ENCODE data around the gene TRPM3.

Gene TRPM3

GRCh38 chr9:71121275-71122021, at the start of gene TRPM3:
Gene TRPM3 (minus strand): TSS chr9:71121621. CDS start chr9:71121354, 267 bp downstream.
- DNase-seq, result no peak

GRCh38 chr9:71168418-71168817, 47.0 kb upstream of the TRPM3 start:
- DNase-seq, result no peak

DNA sequence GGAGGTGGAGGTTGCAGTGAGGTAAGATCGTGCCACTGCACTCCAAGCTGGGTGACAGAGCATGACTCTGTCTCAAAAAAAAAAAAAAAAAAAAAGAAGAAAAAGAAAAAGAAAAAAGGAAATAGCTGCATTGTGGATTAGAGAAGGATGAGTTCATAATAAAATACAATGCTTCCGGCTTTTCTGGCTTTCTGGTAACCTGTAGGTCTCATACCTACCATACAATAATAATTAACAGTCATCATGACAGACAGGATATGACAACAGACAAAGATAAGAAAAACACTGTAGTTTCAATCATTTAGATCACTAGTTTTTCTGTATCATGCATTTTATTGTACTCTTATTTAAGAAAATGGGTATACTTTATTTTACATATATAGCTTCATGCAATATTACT, 40.7 kb upstream of the TRPM3 start:
- DNase-seq, result no peak

- DNase-seq, result no peak
Measured at GRCh38 chr9:71157731-71158130, 36.3 kb upstream of the TRPM3 start.

DNA sequence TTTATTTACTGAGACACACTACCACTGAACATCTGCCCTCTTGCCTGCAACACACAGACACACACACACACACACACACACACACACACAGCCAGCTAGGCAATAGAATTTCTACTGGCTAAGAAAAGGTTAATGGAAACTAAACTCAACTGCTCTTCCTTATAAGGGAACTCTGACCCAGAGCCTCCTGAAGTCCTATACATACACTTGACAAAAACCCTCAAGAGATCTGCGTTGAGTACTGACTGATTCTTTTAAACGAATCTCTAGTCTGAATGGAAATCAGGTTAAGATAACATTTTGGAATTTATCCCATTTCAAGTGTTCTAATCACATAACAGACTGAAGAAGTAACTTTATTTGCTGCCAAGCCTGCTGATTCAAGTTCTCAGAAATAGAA, 25.9 kb upstream of the TRPM3 start:
- DNase-seq, result no peak

DNA sequence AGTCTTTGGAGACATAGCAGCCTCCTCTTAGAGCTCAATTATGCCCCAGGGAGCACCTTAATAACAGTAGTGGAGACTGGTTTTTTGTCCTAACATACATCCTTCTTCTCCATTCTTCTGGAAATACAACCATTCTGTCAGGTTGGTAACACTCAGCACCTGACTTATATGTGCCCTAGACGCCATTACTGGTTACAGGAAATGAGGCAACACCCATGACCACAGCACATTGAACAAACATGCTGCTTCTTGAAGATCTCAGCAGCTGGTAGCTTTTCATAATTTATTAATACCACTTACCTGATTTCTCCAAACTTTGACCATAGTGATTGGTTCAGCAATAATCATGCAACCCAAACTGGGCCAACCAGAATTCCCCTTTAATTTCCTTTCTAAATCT, 25.1 kb upstream of the TRPM3 start:
- no peak for DNase-seq

DNA sequence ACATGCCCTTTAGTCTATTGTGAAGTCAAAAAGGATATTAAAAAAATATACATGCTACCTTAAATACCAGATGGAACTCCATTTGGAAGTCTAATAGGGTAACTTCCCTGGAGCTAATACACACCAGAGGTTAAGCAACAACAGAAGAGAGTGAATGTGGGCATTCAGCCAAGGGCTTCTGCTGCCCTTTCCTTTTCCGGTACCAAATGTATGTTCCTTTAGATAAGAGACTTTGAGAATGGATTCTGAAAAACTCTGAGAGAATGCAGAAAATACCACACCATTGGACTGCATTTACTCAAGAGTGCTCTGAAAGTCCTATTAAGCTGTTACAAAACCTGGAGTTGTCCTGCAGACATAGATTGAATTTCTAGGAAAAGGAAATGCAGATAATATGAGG, 23.8 kb upstream of the TRPM3 start:
- DNase-seq, result no peak

DNA sequence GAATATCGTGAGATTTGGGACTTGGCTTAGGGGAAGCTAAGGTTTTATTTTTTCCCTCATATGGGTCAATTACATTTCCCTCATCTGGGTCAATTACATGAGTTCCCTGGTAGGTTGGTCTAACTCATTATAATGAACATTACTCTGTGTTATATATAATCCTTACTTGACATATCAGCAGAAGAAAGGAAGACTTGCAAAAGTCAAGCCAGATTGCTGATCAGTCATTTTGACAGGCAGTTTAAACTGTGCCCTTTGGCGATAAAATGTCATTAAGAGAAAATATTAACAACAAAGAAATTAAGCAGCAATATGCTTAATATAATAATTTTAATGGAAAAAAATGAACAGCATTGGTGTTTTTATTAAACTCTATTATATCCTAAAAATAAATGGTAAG, 23.1 kb upstream of the TRPM3 start:
- DNase-seq, result no peak

- DNase-seq, result no peak
Measured at GRCh38 chr9:71136696-71137095, 15.3 kb upstream of the TRPM3 start.

GRCh38 chr9:71131145-71131544, 9.7 kb upstream of the TRPM3 start:
- DNase-seq, result no peak

DNA sequence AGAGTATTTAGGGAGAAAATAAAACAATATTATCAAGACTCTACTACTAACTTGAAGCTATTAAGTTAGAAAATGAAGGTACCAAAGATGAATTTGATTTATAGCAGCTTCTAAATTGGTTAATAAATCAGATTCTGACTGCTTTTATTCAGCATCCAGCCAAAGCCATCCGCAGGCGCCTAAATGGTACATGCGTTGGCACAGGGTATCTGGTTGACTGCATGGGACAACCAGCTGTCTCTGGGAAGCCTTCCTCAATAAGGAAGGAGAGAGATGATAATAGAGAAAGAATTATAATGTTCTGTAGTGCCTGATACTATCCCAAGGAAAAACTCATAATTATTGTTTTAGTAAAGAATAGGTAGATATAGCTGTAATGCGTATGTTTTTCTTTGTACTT, 9.1 kb upstream of the TRPM3 start:
- no peak for DNase-seq

DNA sequence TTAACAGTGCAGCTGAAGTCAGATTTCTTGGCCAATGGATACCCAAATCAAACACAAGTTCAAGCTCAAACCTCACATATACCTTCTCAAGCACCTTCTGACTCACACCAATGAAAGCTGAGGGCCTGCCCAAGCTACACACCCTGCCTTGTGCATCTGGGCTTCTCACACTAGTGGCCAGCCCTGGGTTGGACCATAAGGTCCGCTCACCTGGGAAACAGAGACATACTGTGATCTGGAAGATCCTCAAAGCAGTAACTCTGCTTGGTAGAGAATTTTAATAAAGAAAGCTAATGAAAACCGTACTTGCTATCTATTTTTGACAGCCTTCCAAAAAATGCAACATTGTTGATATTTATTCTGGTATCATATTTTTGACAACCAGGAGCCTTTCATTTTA, 7.4 kb upstream of the TRPM3 start:
- DNase-seq, result no peak

GRCh38 chr9:71127301-71127700, 5.9 kb upstream of the TRPM3 start:
- no peak for DNase-seq

DNA sequence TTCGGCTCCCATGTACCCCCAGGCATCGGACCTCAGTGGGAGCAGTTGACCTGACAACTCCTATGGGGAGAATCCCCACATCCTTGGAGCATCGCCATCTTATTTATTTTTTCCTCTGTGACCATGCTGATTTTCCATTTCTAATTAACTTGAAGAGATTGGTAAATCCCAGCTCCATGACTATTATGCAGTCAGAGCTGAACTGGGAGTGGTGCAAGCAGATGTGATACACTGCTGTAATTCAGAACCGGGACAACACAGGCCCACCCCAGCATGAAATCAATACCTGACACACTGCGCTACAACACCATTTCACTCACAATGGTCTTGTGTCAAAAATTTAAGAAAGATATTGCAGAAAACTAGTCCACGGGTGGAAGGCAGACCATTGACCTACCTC, 1.0 kb upstream of the TRPM3 start:
- DNase-seq, result no peak

GRCh38 chr9:71122022-71122275, 528 bp upstream of the TRPM3 start:
- DNase-seq, result no peak

DNA sequence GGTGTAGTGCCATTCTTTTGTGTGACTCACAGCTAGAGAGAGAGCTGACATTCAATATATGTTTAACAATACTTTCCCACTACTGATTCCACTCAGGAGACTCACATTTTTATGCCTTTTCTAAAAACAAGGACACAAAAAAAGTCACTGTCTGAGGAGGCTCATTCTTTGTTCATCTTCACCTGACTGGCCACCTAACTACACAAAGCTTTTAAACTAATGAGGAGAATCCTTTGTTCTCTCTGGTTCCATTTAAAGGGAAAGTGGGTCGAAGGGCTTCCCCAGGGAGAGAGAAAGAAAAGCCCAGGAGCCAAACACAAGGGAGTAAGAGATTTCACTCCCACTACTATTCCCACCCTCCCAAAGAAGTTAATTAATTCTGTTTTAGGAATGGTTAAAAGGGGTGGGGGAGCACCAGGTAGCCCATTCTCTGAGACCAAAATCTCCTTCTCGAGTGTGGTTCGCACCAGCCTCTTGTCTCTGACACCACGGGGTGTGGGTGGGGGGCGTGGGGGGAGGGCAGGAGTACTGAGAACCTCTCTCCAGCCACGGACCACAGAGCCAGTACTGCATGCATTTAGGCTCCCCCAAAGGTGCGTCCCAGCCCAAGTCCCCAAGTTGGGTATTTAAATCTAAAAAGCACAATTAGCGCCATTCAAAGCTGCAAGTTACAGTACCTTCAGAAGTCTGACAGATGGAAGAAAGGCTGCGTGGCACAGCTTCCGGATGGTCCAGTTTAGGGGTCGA, 747 bp downstream of the TRPM3 start:
- no peak for DNase-seq

DNA sequence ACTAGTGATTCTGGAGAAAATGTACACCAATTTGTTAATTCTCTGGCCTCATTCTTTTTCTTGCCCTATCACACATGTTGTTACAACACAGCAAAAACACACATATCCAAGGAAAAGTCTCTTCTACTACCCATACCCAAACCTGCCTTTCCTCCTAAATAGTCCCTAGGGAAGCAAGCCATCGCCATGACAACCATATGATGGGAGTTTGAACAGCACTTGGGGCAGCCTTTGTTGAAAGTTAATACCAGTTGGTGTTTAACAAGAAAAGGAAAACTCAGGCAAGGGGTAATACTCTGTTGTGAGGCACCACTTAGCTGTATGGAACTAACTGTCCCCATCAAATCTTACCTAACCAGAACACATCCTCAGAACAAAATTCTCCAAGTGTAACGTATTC, 1.7 kb downstream of the TRPM3 start:
- DNase-seq, result no peak

- DNase-seq, result no peak
Measured at GRCh38 chr9:71118324-71118723, 3.1 kb downstream of the TRPM3 start.

DNA sequence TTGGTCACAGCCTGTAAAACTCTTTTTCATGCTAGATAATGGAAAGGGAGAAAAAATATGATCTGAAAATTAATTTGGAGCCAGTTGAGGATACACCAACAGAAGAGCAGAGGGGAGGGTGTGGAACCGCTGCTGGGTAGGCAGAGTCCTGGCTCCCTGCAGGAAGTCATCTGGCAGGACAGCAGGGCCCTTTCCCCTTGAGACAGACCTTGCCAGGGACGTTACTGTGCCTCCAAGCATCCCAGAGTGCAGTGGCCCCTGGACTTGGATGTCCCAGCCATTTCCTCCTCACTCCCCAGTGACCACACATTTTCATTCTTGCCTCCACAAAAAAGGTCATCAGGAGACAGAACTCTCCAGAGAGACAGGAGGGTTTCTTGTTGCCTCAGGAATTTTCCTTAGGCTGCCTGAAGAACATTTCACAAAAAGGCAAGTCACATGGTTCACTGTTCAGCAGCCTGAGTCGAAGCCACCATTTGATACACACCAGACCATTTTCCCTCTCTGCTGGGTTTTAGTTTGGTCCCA, 5.9 kb downstream of the TRPM3 start:
- DNase-seq, result no peak

GRCh38 chr9:71112866-71113265, 8.6 kb downstream of the TRPM3 start:
- no peak for DNase-seq

- no peak for DNase-seq
Measured at GRCh38 chr9:71108937-71109336, 12.5 kb downstream of the TRPM3 start.

GRCh38 chr9:71106992-71107391, 14.4 kb downstream of the TRPM3 start:
- no peak for DNase-seq

DNA sequence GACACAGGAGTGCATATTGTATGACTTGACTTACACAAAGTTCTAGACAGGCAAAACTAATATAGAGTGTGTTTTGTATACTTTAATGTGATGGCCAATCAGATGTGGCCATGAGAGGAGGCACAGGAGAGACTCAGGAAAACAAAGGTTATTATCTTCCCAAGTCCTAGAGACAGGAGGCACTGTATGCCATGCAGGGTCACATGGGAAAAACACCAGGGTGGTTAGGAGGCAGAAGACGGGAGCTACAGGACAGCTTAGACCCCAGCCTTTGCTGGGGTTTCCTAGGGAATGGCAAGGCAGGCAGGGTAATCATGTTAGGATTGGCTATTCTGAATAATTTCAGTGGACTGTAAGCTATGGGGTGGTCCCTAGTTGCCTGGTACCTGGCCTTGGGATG, 16.2 kb downstream of the TRPM3 start:
- DNase-seq, result no peak

GRCh38 chr9:71098801-71099200, 22.6 kb downstream of the TRPM3 start:
- no peak for DNase-seq

- no peak for DNase-seq
Measured at GRCh38 chr9:71097671-71098070, 23.8 kb downstream of the TRPM3 start.

Data from DMS79 (cell line).